KMS-11 (cell line): Measurements from ENCODE around the gene MAPK8IP2.

Experiments
- H2AFZ ChIP-seq: fragments of 200-600 bp; sonication (generic); 2 replicates; pipeline ENCODE4 v1.6.1; 2016; ENCODE audit warnings: antibody characterized with exemption, mixed run types, low read depth
- H3K27ac ChIP-seq: fragments of 200-600 bp; sonication (generic); 2 replicates; pipeline ENCODE4 v1.6.1; 2016; ENCODE audit warnings: mild to moderate bottlenecking, mixed run types
- H3K27me3 ChIP-seq: fragments of 200-600 bp; sonication (generic); 2 replicates; pipeline ENCODE4 v1.6.1; 2017; ENCODE audit warnings: mild to moderate bottlenecking, low read depth, mixed run types, moderate library complexity; ENCODE audit not compliant: insufficient read depth
- H3K36me3 ChIP-seq: fragments of 200-600 bp; sonication (generic); 2 replicates; pipeline ENCODE4 v1.6.1; 2017; ENCODE audit warnings: mild to moderate bottlenecking, mixed run types; ENCODE audit not compliant: insufficient read depth
- H3K4me1 ChIP-seq: fragments of 200-600 bp; sonication (generic); 2 replicates; pipeline ENCODE4 v1.6.1; 2016; ENCODE audit warnings: mild to moderate bottlenecking, low read depth, mixed run types; ENCODE audit not compliant: poor library complexity, severe bottlenecking
- H3K4me2 ChIP-seq: fragments of 200-600 bp; sonication (generic); 2 replicates; pipeline ENCODE4 v1.7.0; 2016; ENCODE audit warnings: mild to moderate bottlenecking, mixed run types
- H3K4me3 ChIP-seq: fragments of 200-600 bp; sonication (generic); IDR thresholded peaks from 2 replicates; pipeline ENCODE4 v1.6.1; 2017; ENCODE audit warnings: low read depth, low read length, mixed read lengths; ENCODE audit not compliant: insufficient read depth
- H3K79me2 ChIP-seq: fragments of 200-600 bp; sonication (generic); 2 replicates; pipeline ENCODE4 v1.6.1; 2016; ENCODE audit warnings: low read depth, mixed run types; ENCODE audit not compliant: insufficient read depth
- H3K9ac ChIP-seq: fragments of 200-600 bp; sonication (generic); 2 replicates; pipeline ENCODE4 v1.6.1; 2016; ENCODE audit warnings: mild to moderate bottlenecking, mixed run types
- H4K20me1 ChIP-seq: fragments of 200-600 bp; sonication (generic); 2 replicates; pipeline ENCODE4 v1.6.1; 2016; ENCODE audit warnings: mild to moderate bottlenecking, mixed run types; ENCODE audit not compliant: insufficient read depth
- CTCF ChIP-seq: fragments of 200-600 bp; sonication (generic); conservative IDR thresholded peaks from 2 replicates; pipeline ENCODE4 v1.6.1; 2017; ENCODE audit warnings: low read depth, mild to moderate bottlenecking, antibody characterized with exemption, low read length, moderate library complexity, mixed read lengths

The MAPK8IP2 gene

GRCh38 chr22:50576070-50576469 lies 24.5 kb upstream of the MAPK8IP2 start:
- H3K36me3 ChIP-seq = no peaks in the 10 kb centered on the region

GRCh38 chr22:50576806-50577696 lies 23.5 kb upstream of the MAPK8IP2 start:
- H3K9ac ChIP-seq = no peak overlapping the region
- no peak overlapping the region for H3K27ac ChIP-seq
- no peak overlapping the region for H2AFZ ChIP-seq
- H3K4me2 ChIP-seq = no peak overlapping the region
- H3K79me2 ChIP-seq = no peaks in the 10 kb centered on the region
- H3K4me3 ChIP-seq = no peak overlapping the region
- H3K4me1 ChIP-seq = peaks cover 4% of the 10 kb centered on the region
- no peaks in the 10 kb centered on the region for H3K36me3 ChIP-seq
- H4K20me1 ChIP-seq = no peaks in the 10 kb centered on the region
- no peaks in the 10 kb centered on the region for H3K27me3 ChIP-seq
- no peak for TF ChIP-seq CTCF

More at GRCh38 chr22:50576070-50576469, 24.5 kb upstream of the MAPK8IP2 start:
- Histone ChIP-seq H3K27me3 (no peaks in the 10 kb centered on the region), H3K4me3 (no peak overlapping the region), H3K9ac (no peak overlapping the region), H3K79me2 (no peaks in the 10 kb centered on the region), H4K20me1 (no peaks in the 10 kb centered on the region), H3K4me2 (no peak overlapping the region), H2AFZ (no peak overlapping the region), H3K4me1 (no peaks in the 10 kb centered on the region), H3K27ac (no peak overlapping the region)
- TF ChIP-seq CTCF = no peak

GRCh38 chr22:50577697-50577986 lies 23.0 kb upstream of the MAPK8IP2 start:
- H4K20me1 ChIP-seq = no peaks in the 10 kb centered on the region
- H3K4me2 ChIP-seq = no peak overlapping the region
- no peak overlapping the region for H3K4me3 ChIP-seq
- no peaks in the 10 kb centered on the region for H3K27me3 ChIP-seq
- no peaks in the 10 kb centered on the region for H3K36me3 ChIP-seq
- no peaks in the 10 kb centered on the region for H3K79me2 ChIP-seq
- no peak for TF ChIP-seq CTCF
- H3K4me1 ChIP-seq = peaks cover 4% of the 10 kb centered on the region
- H2AFZ ChIP-seq = no peak overlapping the region
- H3K27ac ChIP-seq = no peak overlapping the region
- H3K9ac ChIP-seq = no peak overlapping the region

- H3K27me3 ChIP-seq = no peaks in the 10 kb centered on the region
- H3K4me2 ChIP-seq = no peak within 1 kb of the TSS
- no peak for TF ChIP-seq CTCF
- no peaks in the 10 kb centered on the region for H4K20me1 ChIP-seq
- no peak within 1 kb of the TSS for H2AFZ ChIP-seq
- peaks cover 4% of the 10 kb centered on the region for H3K4me1 ChIP-seq
- no peaks in the 10 kb centered on the region for H3K79me2 ChIP-seq
- H3K4me3 ChIP-seq = no peak within 1 kb of the TSS
- no peak within 1 kb of the TSS for H3K27ac ChIP-seq
- no peak within 1 kb of the TSS for H3K9ac ChIP-seq
- no peaks in the 10 kb centered on the region for H3K36me3 ChIP-seq
These were observed 22.4 kb upstream of the MAPK8IP2 start, which contains the start of gene CPT1B for GRCh38 chr22:50577987-50578775. Gene CPT1B, minus strand, starts transcription at chr22:50578427. Its CDS starts 512 bp downstream, at chr22:50577915.
